NCI-H1436 treated with DMSO at 0.1 percent for 48 hours (cell line): Measurements from ENCODE around the gene SLC2A10.

ENCODE experiments used
- DNase-seq: peaks from one replicate; lab custom pipeline; 2025; lab: John Stamatoyannopoulos, UW

Gene SLC2A10

GRCh38 chr20:46735436-46735835, 26.0 kb downstream of the SLC2A10 start:
- DNase-seq: no peak

- DNase-seq: no peak
These were observed 30.2 kb downstream of the SLC2A10 start for GRCh38 chr20:46739431-46740213.

- DNase-seq: no peak
These were observed 30.8 kb downstream of the SLC2A10 start for GRCh38 chr20:46740214-46740609.

GRCh38 chr20:46741924-46742668, 32.6 kb downstream of the SLC2A10 start:
- no peak for DNase-seq

GRCh38 chr20:46742669-46743045, 33.2 kb downstream of the SLC2A10 start:
- no peak for DNase-seq

GRCh38 chr20:46743088-46743487, 33.6 kb downstream of the SLC2A10 start:
- DNase-seq: no peak

- no peak for DNase-seq
These were observed 37.6 kb downstream of the SLC2A10 start for GRCh38 chr20:46746956-46747526.

- DNase-seq: no peak
These were observed 39.7 kb downstream of the SLC2A10 start for GRCh38 chr20:46749147-46749546.

GRCh38 chr20:46751856-46752255, 42.4 kb downstream of the SLC2A10 start:
- no peak for DNase-seq

GRCh38 chr20:46752728-46753127, 43.3 kb downstream of the SLC2A10 start:
- DNase-seq: peak; percentile 42

- DNase-seq: no peak
These were observed 46.3 kb downstream of the SLC2A10 start for GRCh38 chr20:46755483-46756413.

- no peak for DNase-seq
These were observed 47.0 kb downstream of the SLC2A10 start for GRCh38 chr20:46756419-46756818.

- DNase-seq: no peak
These were observed 47.7 kb downstream of the SLC2A10 start for GRCh38 chr20:46757135-46757534.

- peak; percentile 32 for DNase-seq
These were observed 48.6 kb downstream of the SLC2A10 start for GRCh38 chr20:46757754-46758678.

GRCh38 chr20:46758929-46759669, 49.6 kb downstream of the SLC2A10 start:
- no peak for DNase-seq

GRCh38 chr20:46761566-46761965, 52.1 kb downstream of the SLC2A10 start:
- no peak for DNase-seq

- DNase-seq: no peak
These were observed 54.6 kb downstream of the SLC2A10 start for GRCh38 chr20:46764068-46764467.

GRCh38 chr20:46765506-46766120, 56.2 kb downstream of the SLC2A10 start:
- no peak for DNase-seq

- peak; percentile 52 for DNase-seq
These were observed 57.8 kb downstream of the SLC2A10 start for GRCh38 chr20:46767127-46767761.
